Measurements from ENCODE around the gene SLC4A3. TPM values are rescaled to one million over a fixed set of nuclear protein-coding genes. Genes with fewer than 3 reads are reported as not detected.

Gene SLC4A3
- total RNA-seq, 1 experiment from 2014 or later: 0.52 TPM

- ChIA-PET POLR2A (ENCODE audit: low non-redundant PET) (no interaction called here), CTCF (interaction anchor here (0.5 to 0.9 kb wide), 5 partner anchors 129 to 1723 kb away, joined by 3 to 7 read pairs (median 3); no protein-coding TSS in a partner anchor)
- BruUV-seq (replicated peaks): no TSS peak
- no peak overlapping the region for H3K4me3 ChIP-seq (ENCODE audit: low read depth, low read length, poor library complexity, severe bottlenecking)
- DNase-seq (ENCODE audit: low spot score): no peak
- H3K36me3 ChIP-seq (ENCODE audit: insufficient read depth, low read length, poor library complexity, severe bottlenecking): no peaks in the 10 kb centered on the region
- TF ChIP-seq EZH2 (IDR thresholded peaks at IDR 0.05; ENCODE audit: borderline replicate concordance, low read depth, low read length, poor library complexity, severe bottlenecking) (no peak), CTCF (conservative IDR thresholded peaks at IDR 0.05; ENCODE audit: low read depth, low read length) (no peak)
- peaks cover 6% of the 10 kb centered on the region for H3K4me1 ChIP-seq (ENCODE audit: insufficient read depth, low read length, poor library complexity, severe bottlenecking)
- intact Hi-C loops (cut with micrococcal nuclease; ENCODE audit: unreplicated experiment): loop anchor here (2.0 kb wide), 2 partner anchors 46 to 146 kb away; partner anchors contain the start of gene CHPF
- H3K27me3 ChIP-seq (replicated peaks; ENCODE audit: insufficient read depth, low read depth, low read length, poor library complexity): no peaks in the 10 kb centered on the region
- no peak overlapping the region for H3K27ac ChIP-seq (ENCODE audit: low read depth, low read length, poor library complexity, severe bottlenecking)
- no peaks in the 10 kb centered on the region for H3K9me3 ChIP-seq (ENCODE audit: low read depth, low read length, poor library complexity, severe bottlenecking)
Measured at GRCh38 chr2:219688560-219689445, 61.4 kb downstream of the SLC4A3 start.

- intact Hi-C loops (cut with micrococcal nuclease; ENCODE audit: unreplicated experiment): loop anchor here (2.0 kb wide), 2 partner anchors 47 to 147 kb away; partner anchors contain the start of gene CHPF
- Histone ChIP-seq H3K27ac (ENCODE audit: low read depth, low read length, poor library complexity, severe bottlenecking) (no peak overlapping the region), H3K4me1 (ENCODE audit: insufficient read depth, low read length, poor library complexity, severe bottlenecking) (peaks cover 6% of the 10 kb centered on the region), H3K4me3 (ENCODE audit: low read depth, low read length, poor library complexity, severe bottlenecking) (no peak overlapping the region), H3K36me3 (ENCODE audit: insufficient read depth, low read length, poor library complexity, severe bottlenecking) (no peaks in the 10 kb centered on the region), H3K9me3 (ENCODE audit: low read depth, low read length, poor library complexity, severe bottlenecking) (no peaks in the 10 kb centered on the region), H3K27me3 (replicated peaks; ENCODE audit: insufficient read depth, low read depth, low read length, poor library complexity) (no peaks in the 10 kb centered on the region)
- ChIA-PET CTCF (interaction anchor here (0.5 to 0.9 kb wide), 6 partner anchors 116 to 1722 kb away, joined by 3 to 7 read pairs (median 3); no protein-coding TSS in a partner anchor), POLR2A (ENCODE audit: low non-redundant PET) (no interaction called here)
- DNase-seq (ENCODE audit: low spot score): peak; percentile 72
- BruUV-seq (replicated peaks): no TSS peak
- TF ChIP-seq CTCF (conservative IDR thresholded peaks at IDR 0.05; ENCODE audit: low read depth, low read length): peak; percentile 75
- no peak for TF ChIP-seq EZH2 (IDR thresholded peaks at IDR 0.05; ENCODE audit: borderline replicate concordance, low read depth, low read length, poor library complexity, severe bottlenecking)
Measured at GRCh38 chr2:219689676-219690628, 62.5 kb downstream of the SLC4A3 start.

- ChIA-PET CTCF (no interaction called here), POLR2A (ENCODE audit: low non-redundant PET) (no interaction called here)
- H3K36me3 ChIP-seq (ENCODE audit: insufficient read depth, low read length, poor library complexity, severe bottlenecking): no peaks in the 10 kb centered on the region
- TF ChIP-seq EZH2 (IDR thresholded peaks at IDR 0.05; ENCODE audit: borderline replicate concordance, low read depth, low read length, poor library complexity, severe bottlenecking) (no peak), CTCF (conservative IDR thresholded peaks at IDR 0.05; ENCODE audit: low read depth, low read length) (no peak)
- no peaks in the 10 kb centered on the region for H3K9me3 ChIP-seq (ENCODE audit: low read depth, low read length, poor library complexity, severe bottlenecking)
- H3K27ac ChIP-seq (ENCODE audit: low read depth, low read length, poor library complexity, severe bottlenecking): no peak overlapping the region
- no peaks in the 10 kb centered on the region for H3K4me1 ChIP-seq (ENCODE audit: insufficient read depth, low read length, poor library complexity, severe bottlenecking)
- DNase-seq (ENCODE audit: low spot score): no peak
- intact Hi-C loops (cut with micrococcal nuclease; ENCODE audit: unreplicated experiment): no loop called here
- H3K4me3 ChIP-seq (ENCODE audit: low read depth, low read length, poor library complexity, severe bottlenecking): no peak overlapping the region
- BruUV-seq (replicated peaks): no TSS peak
- no peaks in the 10 kb centered on the region for H3K27me3 ChIP-seq (replicated peaks; ENCODE audit: insufficient read depth, low read depth, low read length, poor library complexity)
Measured at GRCh38 chr2:219691571-219691970, 64.1 kb downstream of the SLC4A3 start.
